OCI-LY3 (cell line): ENCODE data around the gene RNF2.

ENCODE experiments used
- EZH2phosphoT487 ChIP-seq: fragments of 200-600 bp; shearing (Covaris generic); IDR thresholded peaks from 2 replicates; pipeline ENCODE4 v1.6.1; 2018; ENCODE audit warnings: antibody characterized with exemption, mixed run types, low read depth
- TF ChIP-seq, protein P1 (sequence below): fragments of 200-600, 300-600 bp; sonication (generic); IDR thresholded peaks from 2 replicates; pipeline ENCODE4 v1.5.1; 2014; ENCODE audit warnings: antibody characterized with exemption, low read length, low read depth

DNA sequence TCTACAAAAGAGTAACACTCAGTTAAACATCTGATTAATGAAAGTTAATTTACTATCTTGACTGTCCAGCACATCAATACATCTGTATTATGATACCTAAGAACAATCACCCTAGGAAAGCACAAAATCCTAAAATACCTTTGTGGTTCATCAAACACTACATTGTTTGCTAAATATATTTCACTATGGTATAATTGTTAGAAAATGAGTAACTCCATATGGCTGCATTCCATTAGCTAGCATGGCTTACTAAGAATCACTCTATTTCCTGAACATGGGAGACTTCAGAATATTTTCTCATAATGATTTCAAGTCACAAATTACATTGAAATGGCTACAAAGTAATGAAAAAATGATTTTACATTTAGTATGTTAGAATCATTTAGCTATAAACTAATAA is 98.9 kb downstream of the RNF2 start:
- TF ChIP-seq, protein P1, sequence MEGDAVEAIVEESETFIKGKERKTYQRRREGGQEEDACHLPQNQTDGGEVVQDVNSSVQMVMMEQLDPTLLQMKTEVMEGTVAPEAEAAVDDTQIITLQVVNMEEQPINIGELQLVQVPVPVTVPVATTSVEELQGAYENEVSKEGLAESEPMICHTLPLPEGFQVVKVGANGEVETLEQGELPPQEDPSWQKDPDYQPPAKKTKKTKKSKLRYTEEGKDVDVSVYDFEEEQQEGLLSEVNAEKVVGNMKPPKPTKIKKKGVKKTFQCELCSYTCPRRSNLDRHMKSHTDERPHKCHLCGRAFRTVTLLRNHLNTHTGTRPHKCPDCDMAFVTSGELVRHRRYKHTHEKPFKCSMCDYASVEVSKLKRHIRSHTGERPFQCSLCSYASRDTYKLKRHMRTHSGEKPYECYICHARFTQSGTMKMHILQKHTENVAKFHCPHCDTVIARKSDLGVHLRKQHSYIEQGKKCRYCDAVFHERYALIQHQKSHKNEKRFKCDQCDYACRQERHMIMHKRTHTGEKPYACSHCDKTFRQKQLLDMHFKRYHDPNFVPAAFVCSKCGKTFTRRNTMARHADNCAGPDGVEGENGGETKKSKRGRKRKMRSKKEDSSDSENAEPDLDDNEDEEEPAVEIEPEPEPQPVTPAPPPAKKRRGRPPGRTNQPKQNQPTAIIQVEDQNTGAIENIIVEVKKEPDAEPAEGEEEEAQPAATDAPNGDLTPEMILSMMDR, result no peak
- no peak for TF ChIP-seq EZH2phosphoT487
